Dermis blood vessel endothelial cell (primary cell): ENCODE measurements around the gene MYH3. TPM values are rescaled to one million over a fixed set of nuclear protein-coding genes. Genes with fewer than 3 reads are reported as not detected.
"Not testable (repeated sequence)": the region's sequence is repeated elsewhere in the genome, so short reads cannot be mapped to it uniquely, and the experiment has no call there.

Experiments used
- DNase-seq: peaks from one replicate; pipeline ENCODE4 v3.0.0; 2010
- total RNA-seq: library from RNA; depleted of rRNA; stranded (reverse); fragments of >200 nt; gene quantifications from 2 replicates; pipeline ENCODE4 v1.2.3, GENCODE V29; 2014

MYH3 gene
- total RNA-seq = 0.34 and 0.51 TPM in 2 replicates

DNA sequence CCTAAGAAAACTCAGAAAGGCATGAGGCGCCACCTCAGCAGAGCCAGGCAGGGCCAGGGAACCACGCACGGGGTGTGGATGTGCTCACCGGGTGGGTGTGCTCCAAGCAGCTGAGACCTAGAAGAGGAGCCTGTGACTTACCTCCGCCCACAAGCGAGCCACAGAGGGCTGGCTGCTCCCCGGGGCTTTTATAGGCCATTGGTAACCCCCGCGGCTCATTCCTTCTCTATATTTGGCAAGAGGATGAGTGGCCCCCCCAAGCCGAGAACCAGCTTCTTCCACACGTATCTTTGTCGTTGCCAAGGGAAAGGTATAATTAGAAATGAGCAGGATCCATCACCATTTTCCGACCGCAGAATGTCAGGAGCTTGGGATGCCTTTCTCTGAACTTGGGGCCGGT lies at the start of gene MYH3:
MYH3 (minus strand) TSS at position 162 of the 400 bp plus-strand sequence. CDS start 2,245 bp downstream, outside the sequence.
- DNase-seq = no peak

GRCh38 chr17:10705727-10706126 lies 48.6 kb upstream of the MYH3 start:
- DNase-seq = no peak

DNA sequence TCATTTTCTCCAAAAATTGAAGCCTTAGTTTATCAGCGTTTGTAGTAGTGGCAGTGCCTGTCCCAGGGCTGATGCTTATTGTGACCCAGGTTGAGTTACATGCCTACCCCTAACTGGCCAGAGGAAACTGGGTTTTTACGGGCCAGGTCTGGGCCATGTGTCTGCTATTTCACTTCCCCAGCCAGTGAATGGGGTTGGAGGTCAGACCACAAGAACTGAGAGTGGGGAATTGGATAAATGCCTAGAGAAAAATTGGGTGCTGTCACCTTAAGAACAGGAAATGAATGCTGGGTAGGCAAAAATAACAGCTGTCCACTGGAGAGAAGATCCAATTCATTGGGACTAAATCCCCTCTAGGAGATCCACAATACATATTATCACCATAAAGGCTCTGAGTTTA lies 45.5 kb upstream of the MYH3 start:
- peak; percentile 27 for DNase-seq

DNA sequence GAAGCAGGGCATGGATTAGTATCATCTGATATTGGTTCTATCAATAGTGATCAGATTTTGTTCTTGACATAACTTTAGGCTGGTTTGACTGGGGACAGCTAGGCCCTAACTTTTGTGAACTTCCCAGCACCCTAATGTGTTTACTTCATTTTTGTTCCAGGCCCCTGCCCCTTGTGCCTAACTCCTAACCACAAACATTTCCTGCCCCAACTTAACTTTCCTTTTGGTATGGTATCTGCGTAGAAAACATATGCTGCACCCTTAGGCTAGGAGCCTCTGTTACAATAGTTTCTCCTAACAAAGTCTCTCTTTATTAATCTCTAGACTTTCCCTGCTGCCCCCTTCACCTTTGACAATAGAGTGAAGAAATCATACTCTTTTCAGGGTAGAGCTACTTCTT lies 42.7 kb upstream of the MYH3 start:
- peak; percentile 2 for DNase-seq

DNA sequence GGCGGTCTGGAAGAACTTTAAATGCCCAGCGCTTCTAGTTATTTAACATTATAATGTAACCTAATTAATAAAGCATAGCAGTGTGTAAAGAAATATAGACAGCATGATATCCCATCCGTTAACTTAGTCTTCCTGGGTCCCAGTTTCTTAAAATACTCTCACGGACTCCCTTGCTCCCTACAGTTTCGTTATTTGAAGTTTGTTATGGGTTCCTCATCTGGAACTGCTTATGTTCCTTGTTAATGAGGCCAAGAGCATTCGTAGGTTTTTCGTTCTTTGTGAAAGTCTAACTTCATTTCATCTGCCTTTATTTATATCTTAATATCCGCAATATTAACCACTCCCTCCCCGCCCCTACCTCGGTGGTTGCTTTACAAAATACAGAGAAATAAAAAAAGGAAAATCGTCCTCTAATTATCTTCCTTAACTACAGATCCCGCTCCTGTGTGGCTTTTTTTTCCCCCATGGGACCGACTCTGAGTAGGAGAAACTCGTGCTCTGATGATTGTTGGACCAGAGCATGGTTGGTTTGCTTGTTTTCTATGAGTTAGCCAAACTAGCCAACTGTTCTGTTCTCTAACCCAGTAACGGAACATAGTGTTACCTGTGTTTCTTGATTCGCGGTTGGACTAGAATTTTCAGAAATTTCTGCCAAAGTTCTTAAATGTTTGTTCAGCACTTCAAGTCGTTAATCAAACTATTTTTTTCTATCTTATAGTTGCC lies 41.1 kb upstream of the MYH3 start:
- peak; percentile 39 for DNase-seq

- DNase-seq = peak; percentile 95
Observed at GRCh38 chr17:10697092-10698081, 40.3 kb upstream of the MYH3 start, which contains the start of the genes ADPRM and SCO1. Gene ADPRM, plus strand, starts transcription at chr17:10697594. Its CDS starts 7,333 bp downstream, at chr17:10704927. Gene SCO1, minus strand, starts transcription at chr17:10697533. Its CDS starts 26 bp downstream, at chr17:10697507.

DNA sequence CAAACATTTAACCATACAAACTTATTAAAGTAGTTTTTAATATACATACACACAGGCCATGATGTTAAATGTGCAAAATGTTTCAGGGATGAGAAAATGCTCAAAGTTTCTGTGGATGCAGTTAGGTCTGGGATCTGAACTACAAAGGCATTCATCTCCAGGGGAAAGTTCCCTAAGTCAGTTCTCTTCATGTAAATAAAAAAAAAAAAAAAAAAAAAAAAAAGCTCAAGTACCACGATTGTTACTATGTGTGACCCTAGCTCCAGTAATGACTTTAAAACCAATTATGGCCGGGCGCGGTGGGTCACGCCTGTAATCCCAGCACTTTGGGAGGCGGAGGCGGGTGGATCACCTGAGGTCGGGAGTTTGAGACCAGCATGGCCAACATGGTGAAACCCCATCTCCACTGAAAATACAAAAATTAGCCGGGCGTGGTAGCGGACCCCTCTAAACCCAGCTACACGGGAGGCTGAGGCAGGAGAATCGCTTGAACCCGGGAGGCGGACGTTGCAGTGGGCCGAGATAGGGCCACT lies 38.8 kb upstream of the MYH3 start:
- not testable (repeated sequence) for DNase-seq

GRCh38 chr17:10687499-10687898 lies 30.4 kb upstream of the MYH3 start:
- DNase-seq = no peak

GRCh38 chr17:10683853-10684252 lies 26.7 kb upstream of the MYH3 start:
- peak; percentile 61 for DNase-seq

- no peak for DNase-seq
Observed at GRCh38 chr17:10681866-10682446, 24.8 kb upstream of the MYH3 start.

DNA sequence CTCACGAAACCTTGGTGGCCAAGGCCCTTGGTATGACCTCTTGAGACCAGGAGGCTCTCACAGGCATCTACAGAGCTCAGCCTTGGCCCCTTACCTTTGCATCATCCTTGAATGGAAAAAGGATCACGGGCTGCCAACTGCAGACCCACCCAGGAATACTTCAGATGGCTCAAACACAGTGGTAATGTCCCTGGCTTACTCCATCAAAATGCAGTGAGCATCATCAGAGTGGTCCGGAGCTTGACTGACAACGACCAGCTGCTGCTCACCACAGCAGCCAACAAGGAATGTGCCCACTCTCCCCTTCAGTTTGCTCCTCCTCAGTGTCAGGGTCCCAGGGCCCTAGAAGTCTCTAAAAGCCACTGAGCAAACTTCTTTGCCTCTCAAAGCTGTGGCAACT lies 17.6 kb upstream of the MYH3 start:
- no peak for DNase-seq

GRCh38 chr17:10673312-10673711 lies 16.2 kb upstream of the MYH3 start:
- no peak for DNase-seq

DNA sequence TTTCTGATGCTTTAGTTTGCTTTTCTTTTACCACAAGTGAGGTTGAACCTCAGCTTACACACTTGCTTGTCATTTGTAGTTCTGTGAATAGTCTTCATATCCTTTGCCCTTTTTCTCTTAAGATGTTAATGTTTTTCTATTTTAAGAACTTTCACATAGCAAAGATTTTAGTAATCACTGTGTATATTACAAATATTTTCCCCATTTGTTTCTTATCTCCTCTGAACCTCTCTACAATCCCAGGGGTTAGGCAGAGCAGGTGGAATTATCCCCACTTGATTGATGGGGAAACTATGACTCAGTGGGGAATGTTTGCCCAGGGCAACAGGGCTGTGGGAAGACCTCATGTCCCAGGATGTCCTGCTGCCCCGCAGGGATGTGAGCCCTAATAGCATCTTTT lies 11.7 kb upstream of the MYH3 start:
- DNase-seq = peak; percentile 37

GRCh38 chr17:10666906-10667305 lies 9.8 kb upstream of the MYH3 start:
- DNase-seq = no peak

- no peak for DNase-seq
Observed at GRCh38 chr17:10664571-10664970, 7.5 kb upstream of the MYH3 start.

DNA sequence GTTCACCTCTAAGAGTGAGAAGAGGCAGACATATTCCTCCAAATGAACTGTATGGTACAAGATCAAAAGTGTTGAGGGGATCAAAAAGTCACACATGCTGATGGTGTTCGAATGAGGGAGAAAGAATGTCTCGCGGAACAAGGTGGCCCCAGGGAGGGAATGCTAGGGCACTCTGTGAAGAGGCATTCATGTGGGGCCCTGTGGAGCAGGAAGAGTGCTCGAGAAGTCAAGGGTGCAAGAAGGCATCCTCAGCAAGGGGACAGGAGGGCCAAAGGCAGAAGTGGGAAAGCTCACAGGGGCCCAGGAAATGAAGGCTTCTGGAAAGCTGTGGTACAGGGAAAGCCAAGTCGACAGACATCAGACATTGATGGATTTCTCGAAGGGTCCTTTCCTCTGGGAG lies 6.1 kb upstream of the MYH3 start:
- DNase-seq = no peak

DNA sequence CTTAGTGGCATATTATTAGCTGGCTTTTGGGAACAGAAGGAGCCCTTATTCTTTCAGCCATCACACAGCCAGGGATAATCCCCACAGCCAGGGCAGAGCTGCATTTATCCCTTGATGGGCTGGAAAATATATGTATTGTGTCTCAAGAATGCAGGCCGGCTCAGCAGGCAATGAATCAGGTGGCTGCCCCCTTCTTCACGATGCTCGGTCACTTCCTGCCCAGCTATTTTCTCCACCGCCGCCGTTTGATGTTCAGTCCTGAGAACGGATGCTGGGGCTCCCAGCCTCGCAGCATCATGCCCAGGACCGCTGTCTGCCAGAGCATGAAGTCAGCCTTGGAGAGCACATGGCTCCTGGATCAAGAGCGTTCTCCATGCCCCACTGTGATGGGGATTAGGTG lies 4.3 kb upstream of the MYH3 start:
- DNase-seq = peak; percentile 35

GRCh38 chr17:10657879-10658278 lies 770 bp upstream of the MYH3 start:
- DNase-seq = no peak

- no peak for DNase-seq
Observed at GRCh38 chr17:10653987-10654386, 3.1 kb downstream of the MYH3 start.

DNA sequence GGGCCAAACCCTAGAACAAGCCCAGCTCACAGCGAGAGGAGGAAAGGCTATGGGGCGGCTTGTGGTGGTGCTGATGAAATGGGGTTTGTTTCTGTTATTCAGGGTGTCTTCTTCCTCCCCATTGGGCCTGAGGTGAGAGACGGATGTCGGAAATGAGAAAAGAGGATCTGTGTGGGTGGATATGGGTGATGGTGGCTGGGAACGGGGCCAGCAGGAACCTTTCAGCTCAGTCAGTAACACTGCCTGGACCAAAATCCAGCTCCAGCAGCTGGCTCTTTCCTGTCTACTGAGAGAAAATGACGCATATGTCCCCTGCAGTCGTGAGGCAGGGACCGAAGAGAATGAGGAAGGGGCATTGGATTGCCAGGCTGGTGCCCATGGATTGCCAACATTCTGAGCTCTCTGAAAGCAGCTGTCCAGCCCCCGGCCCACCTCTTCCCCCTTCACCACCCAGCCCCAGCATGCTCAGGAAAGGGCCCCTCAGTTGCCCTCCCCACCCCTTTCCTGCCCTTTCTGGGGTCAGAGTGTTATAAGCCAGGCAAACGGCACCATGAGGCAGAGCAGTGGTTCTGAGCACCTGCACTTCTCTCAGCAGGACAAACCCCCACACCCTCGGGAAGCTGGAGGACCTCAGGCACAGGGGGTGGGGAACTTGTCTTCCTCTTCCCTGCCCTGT lies 4.0 kb downstream of the MYH3 start:
- DNase-seq = peak; percentile 28

- no peak for DNase-seq
Observed at GRCh38 chr17:10651927-10652326, 5.2 kb downstream of the MYH3 start.

DNA sequence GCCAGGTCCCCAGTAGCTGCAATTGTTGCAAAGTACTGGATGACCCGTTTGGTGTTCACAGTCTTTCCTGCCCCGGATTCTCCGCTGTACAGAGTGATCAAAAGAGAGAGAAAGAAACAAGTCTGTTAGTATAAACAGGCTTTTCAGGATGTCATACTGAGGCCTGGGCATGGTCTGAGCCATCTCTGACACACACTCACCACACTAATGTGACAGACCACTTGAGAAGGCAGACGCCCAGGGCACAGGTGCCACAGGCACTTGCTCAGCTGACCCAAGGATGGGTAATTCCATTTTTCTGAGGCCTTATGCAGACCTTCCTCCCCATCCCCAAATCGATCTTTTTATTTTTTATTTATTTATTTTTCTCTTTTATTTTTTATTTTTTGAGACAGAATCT lies 7.5 kb downstream of the MYH3 start:
- no peak for DNase-seq
